ENCODE data around the gene FAM53B. TPM values are rescaled to one million over a fixed set of nuclear protein-coding genes. Genes with fewer than 3 reads are reported as not detected.

The FAM53B gene
- total RNA-seq, 1 donor from 2014 or later = 9.2 TPM

- H3K4me3 ChIP-seq (ENCODE audit: low read depth, low read length) = no peak overlapping the region
Observed at GRCh38 chr10:124701038-124701365, 43.2 kb downstream of the FAM53B start.

DNA sequence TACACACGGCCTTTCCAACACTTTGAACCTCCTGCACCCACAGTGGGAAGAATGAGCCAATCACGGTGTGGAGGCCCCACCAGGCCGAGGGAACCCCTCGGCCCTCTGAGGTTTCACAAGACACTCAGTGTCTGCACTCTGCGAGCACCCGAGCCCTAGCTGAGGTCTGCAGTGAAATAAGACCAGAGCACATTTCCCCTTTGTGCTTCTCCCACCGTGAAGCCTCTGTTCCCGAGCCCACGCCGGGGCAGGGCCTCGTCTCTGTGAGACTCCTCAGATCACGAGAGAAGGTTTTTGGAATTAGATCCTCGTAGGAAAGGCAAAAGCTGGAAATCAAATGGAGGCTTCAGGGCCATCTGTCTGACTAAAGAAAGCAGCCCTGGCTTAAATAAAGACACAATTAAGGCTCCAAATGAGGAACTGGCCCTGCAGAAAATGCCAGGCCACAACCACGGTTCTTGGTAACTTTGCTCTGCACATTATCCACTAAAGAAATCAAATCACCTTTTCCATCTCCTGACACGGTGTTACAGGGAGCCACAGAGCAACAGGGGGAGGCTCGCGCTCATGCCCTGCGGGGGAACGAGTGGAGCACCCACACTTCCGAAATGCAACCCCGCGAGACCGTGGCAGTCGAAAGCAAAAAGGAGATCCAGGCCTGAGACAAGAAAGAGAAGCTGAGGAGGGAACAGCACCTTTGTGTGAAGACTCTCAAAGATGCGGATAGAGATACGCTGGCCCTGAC lies 43.7 kb downstream of the FAM53B start:
- TF ChIP-seq CTCF (conservative IDR thresholded peaks at IDR 0.05; ENCODE audit: low read depth, low read length) = no peak
- DNase-seq (ENCODE audit: low read depth) = no peak
- no peak overlapping the region for H3K4me3 ChIP-seq (ENCODE audit: low read depth, low read length)

More at GRCh38 chr10:124701038-124701365, 43.2 kb downstream of the FAM53B start:
- no peak for DNase-seq (ENCODE audit: low read depth)
- TF ChIP-seq CTCF (conservative IDR thresholded peaks at IDR 0.05; ENCODE audit: low read depth, low read length) = no peak

DNA sequence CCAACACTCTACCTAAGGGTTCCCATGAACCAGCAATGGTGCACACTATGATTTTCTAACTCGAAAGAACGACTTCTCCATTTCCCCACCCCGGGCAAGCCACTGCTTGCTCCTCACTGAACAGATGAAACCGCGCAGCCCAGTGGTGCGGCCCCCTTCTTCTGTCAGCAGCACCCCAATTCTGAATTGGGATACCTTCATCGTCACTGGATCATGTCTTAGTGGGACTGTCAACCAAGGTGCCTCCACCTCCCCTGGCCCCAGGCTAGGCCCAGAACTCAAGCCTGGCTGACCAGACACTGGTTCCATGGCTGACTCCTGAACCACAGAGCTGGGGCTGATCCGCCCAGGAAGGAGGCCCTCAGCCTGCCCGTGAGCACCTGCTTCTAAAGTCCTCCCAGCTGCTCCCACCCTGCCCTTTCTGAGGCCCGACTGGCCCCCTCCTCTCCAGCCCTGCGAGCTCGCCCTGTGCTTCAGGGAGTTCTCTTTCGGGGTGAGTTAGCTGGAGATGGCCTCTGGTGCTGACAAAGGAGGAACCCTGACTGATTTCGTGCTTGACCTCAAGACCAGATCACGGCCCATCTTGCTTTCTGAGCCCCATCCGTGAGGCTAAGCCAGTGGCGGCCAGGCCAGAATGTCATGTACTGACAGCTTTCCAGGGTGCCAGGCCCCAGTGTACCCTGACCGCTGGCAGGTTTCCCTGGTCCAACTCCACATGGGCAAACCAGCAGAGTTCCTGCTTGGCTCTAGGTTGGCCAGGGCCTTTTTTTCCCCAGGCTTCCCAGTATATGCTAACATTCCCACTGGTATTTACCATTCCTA lies 44.5 kb downstream of the FAM53B start:
- no peak for DNase-seq (ENCODE audit: low read depth)
- no peak for TF ChIP-seq CTCF (conservative IDR thresholded peaks at IDR 0.05; ENCODE audit: low read depth, low read length)
- no peak overlapping the region for H3K4me3 ChIP-seq (ENCODE audit: low read depth, low read length)

GRCh38 chr10:124698545-124699469 lies 45.4 kb downstream of the FAM53B start:
- no peak overlapping the region for H3K4me3 ChIP-seq (ENCODE audit: low read depth, low read length)
- no peak for TF ChIP-seq CTCF (conservative IDR thresholded peaks at IDR 0.05; ENCODE audit: low read depth, low read length)
- DNase-seq (ENCODE audit: low read depth) = no peak

DNA sequence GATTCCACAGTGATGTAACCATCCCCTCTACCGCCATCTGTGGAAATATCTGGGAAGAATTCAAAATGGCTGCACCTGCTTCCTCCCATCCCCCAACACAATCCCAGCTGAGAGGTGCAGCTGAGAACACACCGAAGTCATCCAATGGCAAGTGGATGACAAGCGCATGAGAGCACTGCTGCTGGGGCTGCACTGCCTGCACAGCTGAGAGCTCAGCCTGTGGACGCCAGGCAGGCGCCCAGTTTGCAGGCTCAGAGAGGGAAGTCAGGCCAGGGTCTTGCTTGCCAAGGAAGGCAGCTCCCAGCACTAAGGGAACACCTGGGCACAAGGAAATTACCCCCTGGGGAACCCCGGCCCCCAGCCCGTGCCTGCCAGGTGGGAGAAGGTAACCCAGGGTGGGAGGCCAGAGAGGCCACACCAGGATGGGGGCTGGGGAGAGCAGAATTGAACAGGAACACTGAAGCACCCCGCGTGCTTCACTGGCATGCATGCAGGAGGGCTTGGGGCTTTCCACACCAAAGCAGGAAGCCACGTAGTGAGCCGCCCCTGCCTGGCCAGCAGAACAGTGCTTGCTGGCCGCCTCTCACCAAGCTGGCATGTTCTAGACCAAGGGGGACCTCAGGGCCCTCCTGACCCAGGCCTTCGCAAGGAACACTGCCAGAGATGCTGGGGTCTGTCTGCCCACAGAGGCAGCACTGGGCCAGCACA lies 46.2 kb downstream of the FAM53B start:
- no peak for DNase-seq (ENCODE audit: low read depth)
- no peak for TF ChIP-seq CTCF (conservative IDR thresholded peaks at IDR 0.05; ENCODE audit: low read depth, low read length)
- H3K4me3 ChIP-seq (ENCODE audit: low read depth, low read length) = no peak overlapping the region

DNA sequence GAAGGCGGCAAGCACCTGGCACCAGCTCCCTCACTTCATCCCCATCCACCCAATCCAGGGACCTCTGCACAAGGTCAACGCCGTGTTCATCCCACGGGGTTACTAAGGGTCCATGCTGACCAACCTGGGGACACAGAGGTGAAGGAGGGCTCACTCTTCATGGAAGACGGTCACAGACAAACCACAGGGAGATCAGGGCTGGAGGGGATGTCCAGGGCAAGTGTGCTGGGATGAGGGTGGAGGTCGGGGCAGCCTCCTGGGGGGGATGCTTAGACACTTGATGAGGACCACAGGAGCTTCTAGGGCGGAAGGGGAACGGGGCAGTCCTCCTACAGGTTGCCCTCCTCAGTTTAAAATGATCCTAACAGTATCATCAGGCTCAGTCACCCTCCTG lies 46.7 kb downstream of the FAM53B start:
- H3K4me3 ChIP-seq (ENCODE audit: low read depth, low read length) = no peak overlapping the region
- no peak for DNase-seq (ENCODE audit: low read depth)
- TF ChIP-seq CTCF (conservative IDR thresholded peaks at IDR 0.05; ENCODE audit: low read depth, low read length) = no peak
